ENCODE measurements around the gene WHAMM.

Gene WHAMM

GRCh38 chr15:82839136-82839535, 29.7 kb downstream of the WHAMM start:
- no peaks in the 10 kb centered on the region for H3K4me1 Mint-ChIP-seq
- CTCF ChIA-PET, result interaction anchor here (1.2 to 1.9 kb wide), 2 partner anchors 10 to 161 kb away, joined by 3 to 7 read pairs; no protein-coding TSS in a partner anchor
- no peak overlapping the region for H3K27ac Mint-ChIP-seq
- peaks cover 36% of the 10 kb centered on the region for H3K36me3 Mint-ChIP-seq
- H3K27me3 Mint-ChIP-seq, result peaks cover 8% of the 10 kb centered on the region
- H3K4me3 Mint-ChIP-seq, result no peak overlapping the region
- DNase-seq, result no peak
- H3K9me3 Mint-ChIP-seq, result peaks cover 2% of the 10 kb centered on the region

- Mint-ChIP-seq H3K4me1 (peaks cover 6% of the 10 kb centered on the region), H3K4me3 (no peak overlapping the region), H3K27ac (no peak overlapping the region), H3K36me3 (peaks cover 30% of the 10 kb centered on the region), H3K9me3 (peaks cover 2% of the 10 kb centered on the region), H3K27me3 (peaks cover 14% of the 10 kb centered on the region)
- DNase-seq, result no peak
- CTCF ChIA-PET, result interaction anchor here (1.0 kb wide), 1 partner anchor 9 kb away, joined by 3 read pairs; no protein-coding TSS in a partner anchor
Observed at GRCh38 chr15:82840166-82840565, 30.7 kb downstream of the WHAMM start.

- Mint-ChIP-seq H3K27ac (no peak overlapping the region), H3K27me3 (peaks cover 41% of the 10 kb centered on the region), H3K9me3 (peaks cover 2% of the 10 kb centered on the region), H3K36me3 (peaks cover 2% of the 10 kb centered on the region), H3K4me3 (no peak overlapping the region), H3K4me1 (peaks cover 6% of the 10 kb centered on the region)
- DNase-seq, result no peak
- CTCF ChIA-PET, result no interaction called here
Observed at GRCh38 chr15:82843566-82843965, 34.1 kb downstream of the WHAMM start.

GRCh38 chr15:82845686-82846085, 36.3 kb downstream of the WHAMM start:
- H3K4me1 Mint-ChIP-seq, result peaks cover 15% of the 10 kb centered on the region
- peaks cover 2% of the 10 kb centered on the region for H3K9me3 Mint-ChIP-seq
- H3K4me3 Mint-ChIP-seq, result no peak overlapping the region
- no peak overlapping the region for H3K27ac Mint-ChIP-seq
- H3K27me3 Mint-ChIP-seq, result peaks cover 44% of the 10 kb centered on the region
- H3K36me3 Mint-ChIP-seq, result peaks cover 2% of the 10 kb centered on the region
- CTCF ChIA-PET, result no interaction called here
- DNase-seq, result no peak

- H3K9me3 Mint-ChIP-seq, result peaks cover 2% of the 10 kb centered on the region
- no peak for DNase-seq
- H3K4me3 Mint-ChIP-seq, result no peak overlapping the region
- peaks cover 2% of the 10 kb centered on the region for H3K36me3 Mint-ChIP-seq
- CTCF ChIA-PET, result no interaction called here
- peaks cover 15% of the 10 kb centered on the region for H3K4me1 Mint-ChIP-seq
- no peak overlapping the region for H3K27ac Mint-ChIP-seq
- peaks cover 44% of the 10 kb centered on the region for H3K27me3 Mint-ChIP-seq
Observed at GRCh38 chr15:82846621-82847020, 37.2 kb downstream of the WHAMM start.

- Mint-ChIP-seq H3K27me3 (peaks cover 44% of the 10 kb centered on the region), H3K36me3 (peaks cover 2% of the 10 kb centered on the region), H3K4me3 (no peak overlapping the region), H3K27ac (peak overlapping the region; percentile 37), H3K4me1 (peaks cover 15% of the 10 kb centered on the region), H3K9me3 (peaks cover 2% of the 10 kb centered on the region)
- peak; percentile 16 for DNase-seq
- CTCF ChIA-PET, result interaction anchor here (0.6 to 4.9 kb wide), 2 partner anchors 153 to 203 kb away, joined by 3 to 61 read pairs; no protein-coding TSS in a partner anchor
Observed at GRCh38 chr15:82847703-82848102, 38.3 kb downstream of the WHAMM start.

- Mint-ChIP-seq H3K4me3 (no peak overlapping the region), H3K4me1 (peaks cover 20% of the 10 kb centered on the region), H3K36me3 (peaks cover 2% of the 10 kb centered on the region), H3K27ac (no peak overlapping the region), H3K27me3 (peaks cover 48% of the 10 kb centered on the region), H3K9me3 (peaks cover 2% of the 10 kb centered on the region)
- CTCF ChIA-PET, result interaction anchor here (1.0 to 4.9 kb wide), 8 partner anchors 8 to 156 kb away, joined by 3 to 61 read pairs (median 4); partner anchors contain the start of gene RAMAC
- DNase-seq, result peak; percentile 17
Observed at GRCh38 chr15:82848241-82848993, 39.0 kb downstream of the WHAMM start.

- no peaks in the 10 kb centered on the region for H3K9me3 Mint-ChIP-seq
- DNase-seq, result peak; percentile 77
- CTCF ChIA-PET, result interaction anchor here (0.6 to 4.9 kb wide), 19 partner anchors 9 to 478 kb away, joined by 3 to 61 read pairs (median 3); partner anchors contain the start of gene RAMAC
- H3K4me1 Mint-ChIP-seq, result peaks cover 19% of the 10 kb centered on the region
- H3K27me3 Mint-ChIP-seq, result peaks cover 42% of the 10 kb centered on the region
- no peaks in the 10 kb centered on the region for H3K36me3 Mint-ChIP-seq
- H3K4me3 Mint-ChIP-seq, result no peak overlapping the region
- H3K27ac Mint-ChIP-seq, result no peak overlapping the region
Observed at GRCh38 chr15:82849556-82850512, 40.4 kb downstream of the WHAMM start.

GRCh38 chr15:82850731-82851130, 41.3 kb downstream of the WHAMM start:
- Mint-ChIP-seq H3K9me3 (no peaks in the 10 kb centered on the region), H3K27ac (no peak overlapping the region), H3K36me3 (no peaks in the 10 kb centered on the region), H3K4me3 (no peak overlapping the region), H3K27me3 (peaks cover 34% of the 10 kb centered on the region), H3K4me1 (peaks cover 16% of the 10 kb centered on the region)
- CTCF ChIA-PET, result interaction anchor here (1.4 to 4.9 kb wide), 4 partner anchors 10 to 150 kb away, joined by 3 to 61 read pairs (median 5); no protein-coding TSS in a partner anchor
- peak; percentile 16 for DNase-seq

GRCh38 chr15:82851306-82851850, 42.0 kb downstream of the WHAMM start:
- Mint-ChIP-seq H3K27me3 (peaks cover 31% of the 10 kb centered on the region), H3K4me3 (no peak overlapping the region), H3K27ac (no peak overlapping the region), H3K36me3 (no peaks in the 10 kb centered on the region), H3K9me3 (no peaks in the 10 kb centered on the region), H3K4me1 (peaks cover 21% of the 10 kb centered on the region)
- CTCF ChIA-PET, result interaction anchor here (0.9 to 4.9 kb wide), 3 partner anchors 150 to 321 kb away, joined by 3 to 61 read pairs (median 3); no protein-coding TSS in a partner anchor
- peak; percentile 8 for DNase-seq

GRCh38 chr15:82851981-82852511, 42.6 kb downstream of the WHAMM start:
- CTCF ChIA-PET, result interaction anchor here (0.9 to 4.9 kb wide), 3 partner anchors 149 to 321 kb away, joined by 3 to 61 read pairs (median 3); no protein-coding TSS in a partner anchor

GRCh38 chr15:82852941-82853561, 43.6 kb downstream of the WHAMM start:
- Mint-ChIP-seq H3K4me3 (no peak overlapping the region), H3K27ac (no peak overlapping the region), H3K4me1 (peaks cover 21% of the 10 kb centered on the region), H3K27me3 (peaks cover 18% of the 10 kb centered on the region), H3K9me3 (no peaks in the 10 kb centered on the region), H3K36me3 (no peaks in the 10 kb centered on the region)
- peak; percentile 30 for DNase-seq
- CTCF ChIA-PET, result no interaction called here

More at GRCh38 chr15:82851981-82852511, 42.6 kb downstream of the WHAMM start:
- no peak for DNase-seq
- Mint-ChIP-seq H3K27ac (no peak overlapping the region), H3K4me1 (peaks cover 21% of the 10 kb centered on the region), H3K27me3 (peaks cover 28% of the 10 kb centered on the region), H3K9me3 (no peaks in the 10 kb centered on the region), H3K36me3 (no peaks in the 10 kb centered on the region), H3K4me3 (no peak overlapping the region)

- peaks cover 10% of the 10 kb centered on the region for H3K27me3 Mint-ChIP-seq
- no peaks in the 10 kb centered on the region for H3K36me3 Mint-ChIP-seq
- CTCF ChIA-PET, result no interaction called here
- H3K27ac Mint-ChIP-seq, result no peak overlapping the region
- H3K4me1 Mint-ChIP-seq, result peaks cover 17% of the 10 kb centered on the region
- no peaks in the 10 kb centered on the region for H3K9me3 Mint-ChIP-seq
- peak; percentile 7 for DNase-seq
- no peak overlapping the region for H3K4me3 Mint-ChIP-seq
Observed at GRCh38 chr15:82854554-82854953, 45.1 kb downstream of the WHAMM start.
